ENCODE measurements around the gene CMSS1.

GRCh38 chr3:99864289-99864688 lies 46.6 kb downstream of the CMSS1 start:
- TF ChIP-seq CTCF (IDR thresholded peaks at IDR 0.05; ENCODE audit: low read depth, low read length, missing input control), result no peak
- no peak for TF ChIP-seq EGR1 (IDR thresholded peaks at IDR 0.05; ENCODE audit: low read depth in 2 of 2)
